Activated gamma-delta T cell (primary cell): Measurements from ENCODE around the gene EYA4.

Source experiments
- DNase-seq: peaks from one replicate; lab custom pipeline; 2025; lab: John Stamatoyannopoulos, UW

The EYA4 gene

GRCh38 chr6:133456439-133456838, 215.3 kb downstream of the EYA4 start:
- DNase-seq: no peak

- DNase-seq: no peak
Measured at GRCh38 chr6:133456944-133457343, 215.8 kb downstream of the EYA4 start.

GRCh38 chr6:133460101-133460500, 218.9 kb downstream of the EYA4 start:
- no peak for DNase-seq

GRCh38 chr6:133463790-133464189, 222.6 kb downstream of the EYA4 start:
- no peak for DNase-seq

- DNase-seq: no peak
Measured at GRCh38 chr6:133466680-133467079, 225.5 kb downstream of the EYA4 start.

GRCh38 chr6:133467231-133467981, 226.2 kb downstream of the EYA4 start:
- DNase-seq: no peak

- no peak for DNase-seq
Measured at GRCh38 chr6:133467982-133468380, 226.8 kb downstream of the EYA4 start.

GRCh38 chr6:133468591-133468990, 227.4 kb downstream of the EYA4 start:
- DNase-seq: no peak

GRCh38 chr6:133474516-133474915, 233.4 kb downstream of the EYA4 start:
- DNase-seq: no peak

GRCh38 chr6:133478673-133479072, 237.5 kb downstream of the EYA4 start:
- no peak for DNase-seq

- DNase-seq: no peak
Measured at GRCh38 chr6:133487174-133487573, 246.0 kb downstream of the EYA4 start.

- DNase-seq: no peak
Measured at GRCh38 chr6:133495205-133495903, 254.2 kb downstream of the EYA4 start.

GRCh38 chr6:133499662-133500061, 258.5 kb downstream of the EYA4 start:
- no peak for DNase-seq

- DNase-seq: no peak
Measured at GRCh38 chr6:133501675-133502270, 260.6 kb downstream of the EYA4 start.

- DNase-seq: no peak
Measured at GRCh38 chr6:133502441-133503335, 261.5 kb downstream of the EYA4 start.

GRCh38 chr6:133503336-133503729, 262.2 kb downstream of the EYA4 start:
- DNase-seq: no peak

GRCh38 chr6:133504158-133504557, 263.0 kb downstream of the EYA4 start:
- DNase-seq: no peak

GRCh38 chr6:133504761-133505160, 263.6 kb downstream of the EYA4 start:
- DNase-seq: no peak

GRCh38 chr6:133505681-133506080, 264.5 kb downstream of the EYA4 start:
- DNase-seq: no peak

- DNase-seq: no peak
Measured at GRCh38 chr6:133512410-133513016, 271.4 kb downstream of the EYA4 start.

GRCh38 chr6:133523816-133524215, 282.7 kb downstream of the EYA4 start:
- DNase-seq: no peak

- DNase-seq: no peak
Measured at GRCh38 chr6:133526436-133526835, 285.3 kb downstream of the EYA4 start.
